Measurements from ENCODE around the gene OTUB1. TPM values are rescaled to one million over a fixed set of nuclear protein-coding genes. Genes with fewer than 3 reads are reported as not detected.
A peak's percentile ranks its signal among the peaks of the same experiment; 100 is the strongest.

The OTUB1 gene
- total and polyA plus RNA-seq, 2 of the 4 experiments (the other 2 are of a cell fraction): 69.0 to 168 TPM

GRCh38 chr11:63938479-63939396, 47.5 kb upstream of the OTUB1 start, which contains the start of gene NAA40 (continued):
- no peak for TF ChIP-seq RFX5 (IDR thresholded peaks at IDR 0.05; ENCODE audit: low read depth, low read length)
- TF ChIP-seq RAD21 (IDR thresholded peaks at IDR 0.05; ENCODE audit: low read length): no peak
- TF ChIP-seq FOS (IDR thresholded peaks at IDR 0.05; ENCODE audit: low read depth, low read length): no peak
- TF ChIP-seq BHLHE40 (IDR thresholded peaks at IDR 0.05; ENCODE audit: low read depth, low read length): peak; percentile 81

GRCh38 chr11:63939397-63939891, 46.8 kb upstream of the OTUB1 start:
- H3K4me2 ChIP-seq (ENCODE audit: low read depth, low read length): peak overlapping the region; percentile 99
- no peak overlapping the region for H2BK20ac ChIP-seq (ENCODE audit: low read depth, low read length)
- no peaks in the 10 kb centered on the region for H3K27me3 ChIP-seq (ENCODE audit: control insufficient read depth, insufficient read depth, low read length)
- no peaks in the 10 kb centered on the region; the same call in 1 of the 2 replicates for H3K9me1 ChIP-seq (ENCODE audit: insufficient read depth, low read length)
- ATAC-seq (ENCODE audit: low read depth) (no peak), DNase-seq (no peak)
- in situ Hi-C loops (cut with MboI; ENCODE audit: low sequenced_read_pairs): loop anchor here (25.0 kb wide), 1 partner anchor 452 kb away; the partner anchor contains the start of gene PLAAT5
- H2AFZ ChIP-seq (replicated peaks; ENCODE audit: low read length, poor library complexity): peak overlapping the region; percentile 98
- peak overlapping the region; percentile 13; the same call in 1 of the 2 replicates for H2BK120ac ChIP-seq (ENCODE audit: low read depth, low read length)
- intact Hi-C loops (cut with micrococcal nuclease): loop anchor here (2.0 kb wide), 1 partner anchor 23 kb away; the partner anchor contains the start of gene RCOR2
- ChIA-PET CTCF (no interaction called here), POLR2A (ENCODE audit: unreplicated experiment) (no interaction called here)
- peak overlapping the region; percentile 95 for H3K14ac ChIP-seq (replicated peaks; ENCODE audit: low read depth, low read length)
- H3K9ac ChIP-seq (ENCODE audit: low read depth, low read length): peak overlapping the region; percentile 91
- no peak overlapping the region; the same call in 1 of the 2 replicates for H4K5ac ChIP-seq (ENCODE audit: low read depth, low read length)
- peaks cover 3% of the 10 kb centered on the region for H4K20me1 ChIP-seq (ENCODE audit: insufficient read depth, low read length)
- peaks cover 23 to 48% of the 10 kb centered on the region in 2 experiments for H3K79me1 ChIP-seq (ENCODE audit: low read depth in 1 of 2, low read length in 2 of 2)
- no peaks in the 10 kb centered on the region for H3K4me1 ChIP-seq (ENCODE audit: control insufficient read depth, insufficient read depth, low read length)
- no peak overlapping the region for H2BK5ac ChIP-seq (ENCODE audit: low read depth, low read length, poor library complexity, severe bottlenecking)
- peak overlapping the region; percentile 83 for H3K4ac ChIP-seq (ENCODE audit: low read depth, low read length)
- dilution Hi-C loops (cut with HindIII; ENCODE audit: low sequenced_read_pairs, unreplicated experiment): no loop called here
- WGBS, 2 experiments (ENCODE audit: extremely low coverage in 2 of 2, insufficient read length in 1 of 2): no CpG with 5 or more reads among the region's 26 CpGs
- peak overlapping the region; percentile 80 to 90; a peak in 2 of 4 replicates for H4K8ac ChIP-seq (ENCODE audit: low read depth in 2 of 2, low read length in 2 of 2)
- peak overlapping the region; percentile 81 for H3K27ac ChIP-seq (ENCODE audit: insufficient read depth, low read length)
- H2AK5ac ChIP-seq (ENCODE audit: low read depth, low read length): peak overlapping the region; percentile 79; the same call in 1 of the 2 replicates
- H3K23ac ChIP-seq (ENCODE audit: low read depth, low read length): peak overlapping the region; percentile 81
- no peaks in the 10 kb centered on the region for H3K9me3 ChIP-seq (ENCODE audit: control insufficient read depth, insufficient read depth, low read length)
- peak overlapping the region; percentile 90 for H3K4me3 ChIP-seq (ENCODE audit: insufficient read depth, low read depth, low read length)
- no peaks in the 10 kb centered on the region for H3K36me3 ChIP-seq (ENCODE audit: control insufficient read depth, insufficient read depth, low read length)
- H4K91ac ChIP-seq (ENCODE audit: insufficient read depth, low read depth, low read length): peak overlapping the region; percentile 12; the same call in 1 of the 2 replicates
- H3K56ac ChIP-seq (ENCODE audit: extremely low read depth, insufficient read depth, low read length): peak overlapping the region; percentile 53
- H2BK15ac ChIP-seq (ENCODE audit: low read depth, low read length): no peak overlapping the region
- no peak overlapping the region for H3K18ac ChIP-seq (ENCODE audit: low read depth, low read length)
- peak overlapping the region; percentile 96 for H2AK9ac ChIP-seq (replicated peaks; ENCODE audit: low read depth, low read length, poor library complexity)
- BruUV-seq (replicated peaks): no TSS peak
- no peak for TF ChIP-seq CHD1 (IDR thresholded peaks at IDR 0.05; ENCODE audit: low read depth, low read length)
- no peak for TF ChIP-seq MXI1 (IDR thresholded peaks at IDR 0.05; ENCODE audit: borderline replicate concordance, low read depth, low read length)
- no peak for TF ChIP-seq ELK1 (IDR thresholded peaks at IDR 0.05; ENCODE audit: borderline replicate concordance, low read depth, low read length)
- TF ChIP-seq BHLHE40 (IDR thresholded peaks at IDR 0.05; ENCODE audit: low read depth, low read length): no peak
- TF ChIP-seq POLR2A (IDR thresholded peaks at IDR 0.05; ENCODE audit: low read depth, low read length): no peak
- no peak for TF ChIP-seq MAZ (IDR thresholded peaks at IDR 0.05; ENCODE audit: borderline replicate concordance, low read depth, low read length)
- TF ChIP-seq CEBPB (IDR thresholded peaks at IDR 0.05; ENCODE audit: low read depth, low read length): no peak
- TF ChIP-seq RFX5 (IDR thresholded peaks at IDR 0.05; ENCODE audit: low read depth, low read length): no peak
- no peak for TF ChIP-seq RCOR1 (IDR thresholded peaks at IDR 0.05; ENCODE audit: insufficient replicate concordance, low read length)
- no peak for TF ChIP-seq MAFK (IDR thresholded peaks at IDR 0.05; ENCODE audit: low read depth, low read length)
- no peak for TF ChIP-seq SMC3 (IDR thresholded peaks at IDR 0.05; ENCODE audit: low read depth, low read length)
